Keratinocyte (primary cell): ENCODE data around the gene C1orf167. TPM values are rescaled to one million over a fixed set of nuclear protein-coding genes. Genes with fewer than 3 reads are reported as not detected.

ENCODE experiments used
- DNase-seq: peaks from one replicate; pipeline ENCODE4 v3.0.0-alpha.2; 2011; ENCODE audit warnings: low read depth, missing footprints, low spot score
- FAIRE-seq: peaks from 2 replicates; lab custom pipeline; 2011; peaks lifted over from hg19 to GRCh38; lab: Jason Lieb, UNC
- H2AFZ ChIP-seq: 2 replicates; pipeline ENCODE4 v1.6.0; 2012; ENCODE audit warnings: low read length, control low read depth, inconsistent platforms; ENCODE audit not compliant: control insufficient read depth
- H3K27ac ChIP-seq: 2 replicates; pipeline ENCODE4 v1.5.1; 2011; ENCODE audit warnings: low read length; ENCODE audit not compliant: control insufficient read depth, insufficient read depth
- H3K27me3 ChIP-seq: 3 replicates; pipeline ENCODE4 v1.6.0; 2011; ENCODE audit warnings: low read length; ENCODE audit not compliant: control insufficient read depth, insufficient read depth; ENCODE audit errors: extremely low read depth
- H3K36me3 ChIP-seq, 2 experiments: 2 replicates in 1 of 2; 3 replicates in 1 of 2; pipeline ENCODE4 v1.5.1; 2011; ENCODE audit warnings: low read length in 2 of 2, mild to moderate bottlenecking in 1 of 2; ENCODE audit not compliant: control insufficient read depth in 2 of 2, insufficient read depth in 2 of 2; ENCODE audit errors: extremely low read depth in 1 of 2
- H3K4me1 ChIP-seq: 3 replicates; pipeline ENCODE4 v1.5.1; 2011; ENCODE audit warnings: low read length; ENCODE audit not compliant: control insufficient read depth, insufficient read depth; ENCODE audit errors: extremely low read depth
- H3K4me2 ChIP-seq: 3 replicates; pipeline ENCODE4 v1.6.0; 2011; ENCODE audit warnings: low read depth, low read length; ENCODE audit not compliant: control insufficient read depth, insufficient read depth; ENCODE audit errors: extremely low read depth
- H3K4me3 ChIP-seq, 3 experiments: fragments of 200-600 bp in 1 of 3; sonication (generic) in 1 of 3; 2 replicates in 2 of 3; 3 replicates in 1 of 3; pipeline ENCODE4 v1.5.1; 2011 to 2016; ENCODE audit warnings: low read length in 3 of 3, mild to moderate bottlenecking in 3 of 3, control low read depth in 2 of 3, inconsistent platforms in 1 of 3, low read depth in 1 of 3, mixed read lengths in 1 of 3, mixed run types in 1 of 3, moderate library complexity in 1 of 3; ENCODE audit not compliant: control insufficient read depth in 2 of 3, insufficient read depth in 2 of 3; ENCODE audit errors: extremely low read depth in 1 of 3
- H3K79me2 ChIP-seq: 2 replicates; pipeline ENCODE4 v1.6.0; 2012; ENCODE audit warnings: low read length; ENCODE audit not compliant: control insufficient read depth, insufficient read depth
- H3K9ac ChIP-seq: 3 replicates; pipeline ENCODE4 v1.6.0; 2011; ENCODE audit warnings: low read length; ENCODE audit not compliant: control insufficient read depth, insufficient read depth; ENCODE audit errors: extremely low read depth
- H3K9me1 ChIP-seq: 3 replicates; pipeline ENCODE4 v1.6.0; 2011; ENCODE audit warnings: low read length; ENCODE audit not compliant: control insufficient read depth, insufficient read depth; ENCODE audit errors: extremely low read depth
- H3K9me3 ChIP-seq: 2 replicates; pipeline ENCODE4 v1.5.1; 2012; ENCODE audit warnings: low read depth, low read length; ENCODE audit not compliant: control insufficient read depth
- H4K20me1 ChIP-seq: 3 replicates; pipeline ENCODE4 v1.6.0; 2011; ENCODE audit warnings: low read length; ENCODE audit not compliant: control insufficient read depth, insufficient read depth; ENCODE audit errors: extremely low read depth
- EZH2 ChIP-seq: IDR thresholded peaks from one replicate; pipeline ENCODE4 v1.6.1; 2012; ENCODE audit warnings: inconsistent platforms, mild to moderate bottlenecking, low read length, moderate library complexity
- dilution Hi-C: fragments of 300-500 bp; cut with MboI; formaldehyde crosslinking; loops from one replicate; pipeline ENCODE4 v1.7.0; 2020; ENCODE audit warnings: low sequenced_read_pairs; ENCODE audit not compliant: extremely low pct_ligation_motif_present
- polyA plus RNA-seq, 5 experiments: library from polyadenylated mRNA; depleted of rRNA in 3 of 5; stranded (reverse) in 3 of 5; stranded (forward) in 1 of 5; unstranded in 1 of 5; fragments of >200 nt; gene quantifications; 1 replicate in 1 of 5; 2 replicates in 3 of 5; 3 replicates in 1 of 5; pipeline versions ENCODE4 v1.2.1 to v1.2.3, GENCODE V29; 2011 to 2012; ENCODE audit warnings: missing spikeins in 2 of 5, low read depth in 1 of 5, low replicate concordance in 1 of 5
- TF ChIP-seq, protein P1 (sequence below), 3 experiments: IDR thresholded peaks in 1 of 3; conservative IDR thresholded peaks in 1 of 3; optimal IDR thresholded peaks in 1 of 3; 2 replicates in 2 of 3; 3 replicates in 1 of 3; pipeline versions ENCODE3 to v1.5.1; 2011; ENCODE audit warnings: low read length in 3 of 3, mild to moderate bottlenecking in 3 of 3, moderate library complexity in 2 of 3, control low read depth in 1 of 3, inconsistent platforms in 1 of 3; ENCODE audit not compliant: insufficient read depth in 2 of 3; ENCODE audit errors: extremely low read depth in 1 of 3

The C1orf167 gene
- polyA plus RNA-seq, 1 donor (not counting 4 experiments of a cell fraction or from before 2014, with no cell fraction given): not detected

DNA sequence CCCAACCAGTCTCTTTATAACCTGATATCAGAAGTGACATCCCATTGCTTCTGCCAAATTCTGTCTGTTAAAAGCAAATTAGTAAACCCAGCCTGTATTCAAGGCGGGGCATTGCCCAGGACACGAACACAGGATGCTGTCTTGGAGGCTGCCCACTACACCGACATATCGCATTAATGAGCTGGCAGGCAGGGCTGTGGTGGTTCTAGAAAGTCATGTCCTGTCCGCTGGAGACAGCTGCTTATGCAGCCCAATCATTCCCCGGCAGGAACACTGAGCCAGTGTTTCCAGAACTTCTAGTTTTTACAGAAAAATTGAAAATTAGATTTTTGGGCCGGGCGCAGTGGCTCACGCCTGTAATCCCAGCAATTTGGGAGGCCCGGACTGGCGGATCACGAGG is 19.3 kb downstream of the C1orf167 start:
- DNase-seq: no peak
- no peaks in the 10 kb centered on the region for H3K27me3 ChIP-seq
- TF ChIP-seq EZH2: no peak
- TF ChIP-seq, protein P1, sequence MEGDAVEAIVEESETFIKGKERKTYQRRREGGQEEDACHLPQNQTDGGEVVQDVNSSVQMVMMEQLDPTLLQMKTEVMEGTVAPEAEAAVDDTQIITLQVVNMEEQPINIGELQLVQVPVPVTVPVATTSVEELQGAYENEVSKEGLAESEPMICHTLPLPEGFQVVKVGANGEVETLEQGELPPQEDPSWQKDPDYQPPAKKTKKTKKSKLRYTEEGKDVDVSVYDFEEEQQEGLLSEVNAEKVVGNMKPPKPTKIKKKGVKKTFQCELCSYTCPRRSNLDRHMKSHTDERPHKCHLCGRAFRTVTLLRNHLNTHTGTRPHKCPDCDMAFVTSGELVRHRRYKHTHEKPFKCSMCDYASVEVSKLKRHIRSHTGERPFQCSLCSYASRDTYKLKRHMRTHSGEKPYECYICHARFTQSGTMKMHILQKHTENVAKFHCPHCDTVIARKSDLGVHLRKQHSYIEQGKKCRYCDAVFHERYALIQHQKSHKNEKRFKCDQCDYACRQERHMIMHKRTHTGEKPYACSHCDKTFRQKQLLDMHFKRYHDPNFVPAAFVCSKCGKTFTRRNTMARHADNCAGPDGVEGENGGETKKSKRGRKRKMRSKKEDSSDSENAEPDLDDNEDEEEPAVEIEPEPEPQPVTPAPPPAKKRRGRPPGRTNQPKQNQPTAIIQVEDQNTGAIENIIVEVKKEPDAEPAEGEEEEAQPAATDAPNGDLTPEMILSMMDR (optimal IDR thresholded peaks at IDR 0.05 in 1 of 3, IDR thresholded peaks at IDR 0.05 in 1 of 3, conservative IDR thresholded peaks at IDR 0.05 in 1 of 3; ENCODE audit: extremely low read depth in 1 of 3, insufficient read depth in 2 of 3, low read length in 3 of 3): no peak
- H3K9me1 ChIP-seq: no peaks in the 10 kb centered on the region
- peaks cover 4% of the 10 kb centered on the region for H3K4me1 ChIP-seq
- H3K79me2 ChIP-seq: no peaks in the 10 kb centered on the region
- no peak overlapping the region for H3K9ac ChIP-seq
- no peak overlapping the region for H2AFZ ChIP-seq
- no peak overlapping the region for H3K4me2 ChIP-seq
- no peak overlapping the region for H3K27ac ChIP-seq
- H4K20me1 ChIP-seq: no peaks in the 10 kb centered on the region
- dilution Hi-C loops: no loop called here
- H3K9me3 ChIP-seq: no peaks in the 10 kb centered on the region
- no peaks in the 10 kb centered on the region for H3K36me3 ChIP-seq
- FAIRE-seq: no peak
- H3K4me3 ChIP-seq: no peak overlapping the region

DNA sequence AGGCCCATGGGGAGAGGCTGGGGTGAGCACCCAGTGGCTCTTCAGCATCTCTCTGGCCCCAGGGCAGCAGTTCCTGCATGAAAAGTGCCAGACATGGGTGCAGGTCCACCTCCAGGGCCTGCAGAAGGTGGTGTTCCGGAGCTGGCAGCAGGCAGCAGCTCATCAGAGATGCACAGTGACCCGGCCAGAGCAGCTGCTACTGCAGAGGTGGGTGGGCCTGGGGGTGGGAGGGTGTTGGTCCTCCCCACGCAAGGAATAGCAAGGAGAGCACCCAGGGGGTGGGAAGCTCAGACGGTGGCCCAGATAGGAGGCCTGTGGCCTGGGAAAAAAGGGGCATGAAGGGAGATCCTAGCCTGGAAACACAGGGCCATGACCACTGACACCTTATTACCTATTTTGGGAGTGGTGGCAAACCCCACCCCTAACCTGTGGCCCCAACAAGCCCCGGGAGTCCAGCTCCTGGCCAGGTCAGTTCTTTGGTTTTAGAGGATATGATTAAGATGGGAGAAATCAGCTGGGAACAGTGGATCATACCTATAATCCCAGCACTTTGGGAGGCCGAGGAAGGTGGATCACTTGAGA is 20.2 kb downstream of the C1orf167 start:
- Histone ChIP-seq H3K4me2 (no peak overlapping the region), H3K4me1 (peaks cover 4% of the 10 kb centered on the region), H3K79me2 (no peaks in the 10 kb centered on the region), H2AFZ (no peak overlapping the region), H3K27ac (no peak overlapping the region), H3K36me3 (no peaks in the 10 kb centered on the region), H3K9me1 (no peaks in the 10 kb centered on the region), H3K9ac (no peak overlapping the region), H3K4me3 (no peak overlapping the region), H3K9me3 (no peaks in the 10 kb centered on the region), H3K27me3 (no peaks in the 10 kb centered on the region), H4K20me1 (no peaks in the 10 kb centered on the region)
- dilution Hi-C loops: no loop called here
- TF ChIP-seq, protein P1 (optimal IDR thresholded peaks at IDR 0.05 in 1 of 3, IDR thresholded peaks at IDR 0.05 in 1 of 3, conservative IDR thresholded peaks at IDR 0.05 in 1 of 3; ENCODE audit: extremely low read depth in 1 of 3, insufficient read depth in 2 of 3, low read length in 3 of 3): no peak
- TF ChIP-seq EZH2: no peak
- DNase-seq: no peak
- FAIRE-seq: no peak
